Ovary (tissue), 9 donors: ENCODE measurements around the gene THEMIS2. TPM values are rescaled to one million over a fixed set of nuclear protein-coding genes. Genes with fewer than 3 reads are reported as not detected.
"Not testable (repeated sequence)": the region's sequence is repeated elsewhere in the genome, so short reads cannot be mapped to it uniquely, and the experiment has no call there.

ENCODE experiments used
- DNase-seq, 5 donors: peaks; one replicate each; pipeline ENCODE4 v3.0.0-alpha.2; 2019 to 2020
- H3K27ac ChIP-seq, 2 donors: fragments of 200-600 bp; one replicate each; pipeline versions ENCODE4 v1.5.1 to v1.8.0; 2019 to 2022
- H3K27me3 ChIP-seq: fragments of 200-600 bp; one replicate; pipeline ENCODE4 v1.8.0; 2022
- H3K36me3 ChIP-seq: fragments of 200-600 bp; sonication (generic); one replicate; pipeline ENCODE4 v1.5.1; 2019
- H3K4me1 ChIP-seq: one replicate; pipeline ENCODE4 v1.8.1; 2013; ENCODE audit warnings: mild to moderate bottlenecking, moderate library complexity; ENCODE audit not compliant: insufficient read depth
- H3K4me3 ChIP-seq: fragments of 200-600 bp; sonication (generic); one replicate; pipeline ENCODE4 v1.5.1; 2017
- H3K9me3 ChIP-seq, 2 donors: fragments of 200-600 bp in 1 of 2; sonication (generic) in 1 of 2; one replicate each; pipeline versions ENCODE4 v1.5.1 to v1.8.1; 2013 to 2019; ENCODE audit warnings: mild to moderate bottlenecking in 1 of 2, moderate library complexity in 1 of 2
- EP300 ChIP-seq: sonication (generic); formaldehyde crosslinking; IDR thresholded peaks from one replicate; pipeline ENCODE4 v1.6.1; 2017; ENCODE audit warnings: antibody characterized with exemption
- POLR2A ChIP-seq: fragments of 450-650 bp; IDR thresholded peaks from one replicate; pipeline ENCODE4 v1.6.1; 2017; ENCODE audit warnings: antibody characterized with exemption, mild to moderate bottlenecking, moderate library complexity
- WGBS, 3 donors: extraction: QIAGEN DNeasy Blood & Tissue Kit in 1 of 3; methylation state at CpG; one replicate each; pipeline versions ENCODE4 v1.1.5 to v1.1.7; 2013 to 2017; 5-methylcytosine and 5-hydroxymethylcytosine counted together
- intact Hi-C, 4 donors: fragments of 100-400 bp; cut with DNase I; formaldehyde crosslinking; loops; one replicate each; pipeline versions ENCODE4 v1.11.0 to v1.15.1; 2022 to 2023
- polyA plus RNA-seq, 2 donors: library from polyadenylated mRNA; stranded (reverse); fragments of 200-250 nt in 1 of 2; fragments of 350-450 nt in 1 of 2; fragmentation: Illumina TruSeq in 1 of 2; extraction: RNeasy Lipid Tissue Mini Kit (QIAGEN cat#74804) in 1 of 2; gene quantifications; one replicate each; pipeline ENCODE4 v1.2.3, GENCODE V29; 2013 to 2014
- total RNA-seq, 7 donors: library from RNA; depleted of rRNA in 2 of 7; stranded (reverse); fragments of >200 nt in 2 of 7; fragmentation: NEBNext Ultra II Directional in 3 of 7; extraction: Animal tissue kit (Norgen Biotek cat#: 25700) in 3 of 7; gene quantifications; one replicate each; pipeline versions ENCODE4 v1.1.0 to v1.2.4, GENCODE V29; 2016 to 2023
- TF ChIP-seq, protein P1 (sequence below), 3 donors: fragments of 450-650 bp in 2 of 3; fragments of 200-600 bp in 1 of 3; IDR thresholded peaks; one replicate each; pipeline versions ENCODE4 v1.5.1 to v1.8.0; 2016 to 2022; ENCODE audit warnings: antibody characterized with exemption in 3 of 3, mild to moderate bottlenecking in 1 of 3
- donor health status: DM: no; HTN: no; CAD: no; lungs with moderate emphysema.
- donor health status: DM: no; HTN: no; CAD: no.
- donor health status: Bipolar disorder and iron deficiency.
- donor health status: DM: yes; HTN: yes; CAD: no.
- donor health status: DM: no; HTN: no; CAD: no.
- donor health status: DM: yes; HTN: yes; CAD: no.

The THEMIS2 gene
- total and polyA plus RNA-seq, 9 donors: 2.7 to 16.9 (median 7.8) TPM

DNA sequence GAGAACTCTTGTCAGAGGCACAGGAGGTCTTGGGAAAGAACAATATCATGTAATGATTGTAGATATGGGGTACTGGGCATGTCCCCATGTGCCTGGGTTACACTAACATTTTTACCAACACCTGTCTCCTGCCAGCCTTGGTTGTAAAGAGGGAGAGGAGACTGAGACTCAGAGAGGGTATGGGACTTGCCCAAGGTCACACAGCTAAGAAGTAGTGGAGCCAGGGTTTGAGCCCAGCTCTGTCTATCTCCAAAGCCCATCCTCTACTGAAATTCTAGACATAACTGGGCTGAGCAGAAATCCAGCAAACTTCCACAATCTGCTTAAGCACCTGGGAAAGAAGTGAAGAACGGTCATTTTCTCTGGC is 2.6 kb upstream of the THEMIS2 start:
- Histone ChIP-seq H3K36me3 (no peaks in the 10 kb centered on the region), H3K27me3 (no peaks in the 10 kb centered on the region), H3K4me1 (no peaks in the 10 kb centered on the region), H3K9me3 (no peaks in the 10 kb centered on the region), H3K27ac (no peak overlapping the region), H3K4me3 (no peak overlapping the region)
- intact Hi-C loops: loop anchor here in 1 of 4 donors (10.0 kb wide), 1 partner anchor 105 kb away; no protein-coding TSS in a partner anchor
- 40 to 67% (median 64%) methylated on average over 1 of the region's 1 CpG for WGBS, 3 donors
- TF ChIP-seq, protein P1, sequence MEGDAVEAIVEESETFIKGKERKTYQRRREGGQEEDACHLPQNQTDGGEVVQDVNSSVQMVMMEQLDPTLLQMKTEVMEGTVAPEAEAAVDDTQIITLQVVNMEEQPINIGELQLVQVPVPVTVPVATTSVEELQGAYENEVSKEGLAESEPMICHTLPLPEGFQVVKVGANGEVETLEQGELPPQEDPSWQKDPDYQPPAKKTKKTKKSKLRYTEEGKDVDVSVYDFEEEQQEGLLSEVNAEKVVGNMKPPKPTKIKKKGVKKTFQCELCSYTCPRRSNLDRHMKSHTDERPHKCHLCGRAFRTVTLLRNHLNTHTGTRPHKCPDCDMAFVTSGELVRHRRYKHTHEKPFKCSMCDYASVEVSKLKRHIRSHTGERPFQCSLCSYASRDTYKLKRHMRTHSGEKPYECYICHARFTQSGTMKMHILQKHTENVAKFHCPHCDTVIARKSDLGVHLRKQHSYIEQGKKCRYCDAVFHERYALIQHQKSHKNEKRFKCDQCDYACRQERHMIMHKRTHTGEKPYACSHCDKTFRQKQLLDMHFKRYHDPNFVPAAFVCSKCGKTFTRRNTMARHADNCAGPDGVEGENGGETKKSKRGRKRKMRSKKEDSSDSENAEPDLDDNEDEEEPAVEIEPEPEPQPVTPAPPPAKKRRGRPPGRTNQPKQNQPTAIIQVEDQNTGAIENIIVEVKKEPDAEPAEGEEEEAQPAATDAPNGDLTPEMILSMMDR (IDR thresholded peaks at IDR 0.05): no peak
- TF ChIP-seq POLR2A: no peak
- DNase-seq: no peak

DNA sequence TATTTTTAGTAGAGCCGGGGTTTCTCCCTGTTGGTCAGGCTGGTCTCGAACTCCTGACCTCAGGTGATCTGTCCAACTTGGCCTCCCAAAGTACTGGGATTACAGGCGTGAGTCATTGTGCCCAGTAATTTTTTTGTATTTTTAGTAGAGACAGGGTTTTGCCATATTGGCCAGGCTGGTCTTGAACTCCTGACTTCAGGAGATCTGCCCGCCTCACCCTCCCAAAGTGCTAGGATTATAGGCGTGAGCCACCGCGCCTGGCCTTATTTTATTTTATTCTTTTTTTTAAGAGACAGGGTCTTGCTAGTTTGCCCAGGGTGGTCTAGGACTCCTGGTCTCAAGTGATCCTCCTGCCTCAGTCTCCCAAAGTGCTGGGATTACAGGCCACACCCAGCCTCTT is 1.3 kb upstream of the THEMIS2 start:
- DNase-seq, intact Hi-C loops, H3K27ac ChIP-seq, H3K9me3 ChIP-seq, H3K4me3 ChIP-seq, H3K27me3 ChIP-seq, H3K4me1 ChIP-seq, H3K36me3 ChIP-seq: not testable (repeated sequence)
- 85 to 91% (median 88%) methylated on average over 7 of the region's 7 CpGs for WGBS, 3 donors

DNA sequence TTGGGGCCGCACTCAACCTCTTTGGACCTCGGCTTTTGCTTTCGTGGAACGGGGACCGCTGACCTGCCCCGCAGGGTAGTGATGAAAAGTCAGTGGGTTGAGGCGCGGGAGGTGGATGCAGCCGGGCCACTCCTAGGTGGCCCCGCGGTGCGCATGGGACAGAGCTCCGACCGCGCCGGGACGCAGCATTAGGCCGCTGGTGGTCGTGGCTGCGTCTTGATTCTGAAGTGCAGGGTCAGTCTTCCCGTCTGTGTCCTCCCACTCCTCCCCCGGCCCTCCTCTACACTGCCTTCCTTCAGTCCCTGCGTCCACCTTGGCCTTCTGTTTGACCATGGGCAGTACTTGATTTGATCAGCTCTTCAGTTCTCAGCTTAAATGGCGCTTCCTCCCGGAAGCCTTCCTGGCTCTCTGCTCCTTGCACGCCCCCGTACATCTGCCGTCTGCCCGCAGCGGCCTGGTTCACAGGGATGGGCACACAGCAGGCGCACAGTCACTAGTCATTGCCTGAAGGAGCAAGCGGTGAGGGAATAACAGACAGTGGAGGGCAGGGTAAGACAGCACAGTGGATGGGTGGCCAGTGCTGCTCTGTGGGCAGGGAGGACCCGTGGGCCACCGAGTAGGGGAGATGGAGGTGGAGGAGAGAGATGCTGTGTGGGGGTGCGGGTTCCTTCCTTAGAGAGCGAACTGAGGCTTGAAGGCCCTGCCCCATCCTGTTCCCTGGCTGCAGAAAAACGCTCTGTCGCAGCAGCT is 633 bp downstream of the THEMIS2 start:
- no peaks in the 10 kb centered on the region for H3K27me3 ChIP-seq
- no peak overlapping the region for H3K27ac ChIP-seq
- TF ChIP-seq, protein P1 (IDR thresholded peaks at IDR 0.05): no peak
- no peak for TF ChIP-seq EP300
- no peak for TF ChIP-seq POLR2A
- H3K4me3 ChIP-seq: peak overlapping the region; percentile 48
- WGBS, 3 donors: 13 to 18% (median 13%) methylated on average over 33 to 38 of the region's 38 CpGs
- H3K36me3 ChIP-seq: no peaks in the 10 kb centered on the region
- no peak for DNase-seq
- intact Hi-C loops: no loop called here
- no peaks in the 10 kb centered on the region for H3K4me1 ChIP-seq
- no peaks in the 10 kb centered on the region for H3K9me3 ChIP-seq

DNA sequence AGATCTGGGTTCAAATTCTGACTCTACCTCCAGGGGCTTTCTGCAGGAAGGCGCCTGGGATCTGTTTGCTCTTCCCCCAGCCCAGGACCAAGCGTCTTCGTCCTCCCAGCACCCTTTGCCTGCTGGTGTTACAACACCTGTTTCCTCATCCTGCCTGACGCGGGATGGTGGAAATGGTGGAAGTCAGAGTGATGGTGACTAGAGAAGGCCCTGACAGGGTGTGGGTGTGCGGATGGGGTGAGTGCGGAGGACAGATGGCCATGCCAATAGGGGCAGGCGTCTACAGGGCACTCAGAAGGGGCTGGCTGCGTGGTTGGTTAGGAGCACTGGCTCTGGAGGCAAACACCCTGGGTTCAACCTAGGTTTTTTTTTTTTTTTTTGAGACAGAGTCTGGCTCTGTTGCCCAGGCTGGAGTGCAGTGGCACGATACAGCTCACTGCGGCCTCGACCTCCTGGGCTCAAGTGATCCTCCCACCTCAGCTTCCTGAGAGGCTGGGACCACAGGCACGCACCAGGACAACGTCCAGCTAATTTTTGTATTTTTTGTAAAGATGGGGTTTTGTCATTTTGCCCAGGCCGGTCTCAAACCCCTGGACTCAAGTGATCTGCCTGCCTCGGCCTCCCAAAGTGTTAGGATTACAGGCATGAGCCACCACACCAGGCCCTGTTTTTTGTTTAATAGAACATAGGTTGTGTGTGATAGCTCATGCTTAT is 1.5 kb downstream of the THEMIS2 start:
- intact Hi-C loops: no loop called here
- Histone ChIP-seq H3K4me1 (no peaks in the 10 kb centered on the region), H3K27ac (no peak overlapping the region), H3K4me3 (peak overlapping the region; percentile 48), H3K9me3 (no peaks in the 10 kb centered on the region), H3K27me3 (no peaks in the 10 kb centered on the region), H3K36me3 (no peaks in the 10 kb centered on the region)
- 81 to 93% (median 86%) methylated on average over 16 of the region's 16 CpGs for WGBS, 3 donors
- TF ChIP-seq EP300: no peak
- TF ChIP-seq POLR2A: no peak
- TF ChIP-seq, protein P1 (IDR thresholded peaks at IDR 0.05): no peak
- DNase-seq: no peak
